Heart left ventricle (tissue), 16 donors: ENCODE measurements around the gene ACE. TPM values are rescaled to one million over a fixed set of nuclear protein-coding genes. Genes with fewer than 3 reads are reported as not detected.

Experiments used
- ATAC-seq, 4 donors: fragments of 200-7000 bp; cut with Tn5 transposase; one replicate each; pipeline ENCODE4 v1.9.1; 2020 to 2022; ENCODE audit warnings: moderate library complexity in 4 of 4, mild to moderate bottlenecking in 3 of 4, moderate number of reproducible peaks in 1 of 4
- DNase-seq, 5 donors: peaks; one replicate each; pipeline ENCODE4 v3.0.0-alpha.2; 2020
- H3K27ac ChIP-seq, 12 donors: fragments of 200-600 bp; sonication (generic) in 4 of 12; one replicate each; pipeline versions ENCODE4 v1.5.0 to v1.8.0; 2016 to 2022; ENCODE audit warnings: mild to moderate bottlenecking in 2 of 12
- H3K27me3 ChIP-seq, 9 donors: fragments of 200-600 bp; sonication (generic) in 2 of 9; one replicate each; pipeline versions ENCODE4 v1.5.1 to v1.8.0; 2016 to 2022; ENCODE audit warnings: mild to moderate bottlenecking in 3 of 9
- H3K36me3 ChIP-seq, 9 donors: fragments of 200-600 bp; sonication (generic) in 2 of 9; one replicate each; pipeline versions ENCODE4 v1.5.0 to v1.8.0; 2018 to 2022; ENCODE audit warnings: mild to moderate bottlenecking in 2 of 9
- H3K4me1 ChIP-seq, 12 donors: fragments of 200-600 bp; sonication (generic) in 4 of 12; one replicate each; pipeline versions ENCODE4 v1.5.0 to v1.8.0; 2016 to 2022; ENCODE audit warnings: mild to moderate bottlenecking in 3 of 12
- H3K4me3 ChIP-seq, 12 donors: fragments of 200-600 bp; sonication (generic) in 4 of 12; one replicate each; pipeline versions ENCODE4 v1.5.0 to v1.8.0; 2017 to 2022; ENCODE audit warnings: mild to moderate bottlenecking in 9 of 12, moderate library complexity in 4 of 12
- H3K9me3 ChIP-seq, 12 donors: fragments of 200-600 bp; sonication (generic) in 4 of 12; one replicate each; pipeline versions ENCODE4 v1.5.0 to v1.8.0; 2016 to 2022; ENCODE audit warnings: mild to moderate bottlenecking in 1 of 12
- CTCF ChIP-seq, 12 donors: fragments of 200-600 bp; sonication (generic) in 4 of 12; IDR thresholded peaks; one replicate each; pipeline versions ENCODE4 v1.5.0 to v1.8.0; 2018 to 2022; ENCODE audit warnings: antibody characterized with exemption in 12 of 12, mild to moderate bottlenecking in 5 of 12
- POLR2A ChIP-seq, 2 donors: fragments of 450-650 bp; IDR thresholded peaks; one replicate each; pipeline ENCODE4 v1.6.1; 2017; ENCODE audit warnings: antibody characterized with exemption in 2 of 2, mild to moderate bottlenecking in 2 of 2, moderate library complexity in 2 of 2
- WGBS, 4 donors: extraction: QIAGEN DNeasy Blood & Tissue Kit in 2 of 4; methylation state at CpG; one replicate each; pipeline versions ENCODE4 v1.1.5 to v1.1.7; 2013 to 2018; 5-methylcytosine and 5-hydroxymethylcytosine counted together
- intact Hi-C, 10 donors: fragments of 100-400 bp; cut with DNase I; formaldehyde crosslinking; loops; one replicate each; pipeline versions ENCODE4 v1.11.1 to v1.14.2; 2022
- polyA plus RNA-seq, 2 donors: library from polyadenylated mRNA; stranded (reverse); fragments of 200-250 nt; gene quantifications; one replicate each; pipeline ENCODE4 v1.2.3, GENCODE V29; 2013
- total RNA-seq, 9 donors: library from RNA; depleted of rRNA in 2 of 9; stranded (reverse); fragments of >200 nt in 2 of 9; fragmentation: NEBNext Ultra II Directional in 3 of 9; extraction: Animal tissue kit (Norgen Biotek cat#: 25700) in 3 of 9; gene quantifications; one replicate each; pipeline versions ENCODE4 v1.1.0 to v1.2.4, GENCODE V29; 2016 to 2023
- donor health status: ischemic (EF 13 %, LVEDD 7.1; RV severe dilation, severe dysfunction).
- donor health status: healthy with polysubstance abuse.
- donor health status: DM: no; HTN: yes; CAD: no.
- donor health status: DM: no; HTN: no; CAD: no.
- donor health status: ischemic (EF 25% LVEDD 6.9; RV normal size, moderate dysfunction).
- donor health status: ischemic (EF 25% LVEDD 5.7; RV mildly dilated, moderate dysfunction).
- donor health status: healthy.
- donor health status: DM: yes; HTN: yes; CAD: no.
- donor health status: ischemic (EF 35%, LVEDD 5.7; RV mildly dilated, moderate dysfunction).
- donor health status: nonischemic (EF 11% LVEDD 7.7; RV severe dilation, severe dysfunction).
- donor health status: DM: yes; HTN: yes; CAD: no.
- donor health status: PGD.
- donor health status: ischemic (EF 29% LVEDD 5.4; RV normal size, mild dysfunction).
- donor health status: nonischemic (EF 23%, LVEDD 6.1; RV moderate dilation, normal function).

Gene ACE
- total and polyA plus RNA-seq, 11 donors, result 1.6 to 42.3 (median 7.6) TPM

GRCh38 chr17:63488851-63489250, 12.0 kb downstream of the ACE start:
- DNase-seq (peak in 1 of 5 donors; percentile 17), ATAC-seq (no peak)
- Histone ChIP-seq H3K27ac (no peak overlapping the region), H3K4me3 (no peak overlapping the region), H3K9me3 (no peaks in the 10 kb centered on the region), H3K36me3 (peaks cover 0 to 12% (median 0%) of the 10 kb centered on the region in 9 donors), H3K27me3 (no peaks in the 10 kb centered on the region), H3K4me1 (no peaks in the 10 kb centered on the region)
- TF ChIP-seq CTCF (IDR thresholded peaks at IDR 0.05), result no peak
- no peak for TF ChIP-seq POLR2A (IDR thresholded peaks at IDR 0.05)
- 88 to 94% (median 93%) methylated on average over 9 to 10 of the region's 10 CpGs for WGBS, 4 donors
- intact Hi-C loops, result no loop called here

- Histone ChIP-seq H3K4me1 (no peaks in the 10 kb centered on the region), H3K9me3 (no peaks in the 10 kb centered on the region), H3K27me3 (no peaks in the 10 kb centered on the region), H3K27ac (no peak overlapping the region), H3K4me3 (no peak overlapping the region), H3K36me3 (peaks cover 0 to 13% (median 0%) of the 10 kb centered on the region in 9 donors)
- WGBS, 4 donors, result 84 to 92% (median 88%) methylated on average over 6 of the region's 6 CpGs
- no peak for TF ChIP-seq CTCF (IDR thresholded peaks at IDR 0.05)
- no peak for TF ChIP-seq POLR2A (IDR thresholded peaks at IDR 0.05)
- peak in 1 of 5 donors; percentile 15 for DNase-seq
- no peak for ATAC-seq
- intact Hi-C loops, result no loop called here
These were observed 12.4 kb downstream of the ACE start for GRCh38 chr17:63489291-63489690.

GRCh38 chr17:63490329-63490728, 13.5 kb downstream of the ACE start:
- Histone ChIP-seq H3K27me3 (no peaks in the 10 kb centered on the region), H3K27ac (no peak overlapping the region), H3K4me1 (no peaks in the 10 kb centered on the region), H3K9me3 (no peaks in the 10 kb centered on the region), H3K36me3 (peaks cover 0 to 17% (median 0%) of the 10 kb centered on the region in 9 donors), H3K4me3 (no peak overlapping the region)
- ATAC-seq (no peak), DNase-seq (peak in 1 of 5 donors; percentile 23)
- WGBS, 4 donors, result 34 to 49% (median 46%) methylated on average over 8 to 10 of the region's 10 CpGs
- TF ChIP-seq POLR2A (IDR thresholded peaks at IDR 0.05) (no peak), CTCF (IDR thresholded peaks at IDR 0.05) (no peak)
- intact Hi-C loops, result no loop called here

GRCh38 chr17:63490858-63491400, 14.1 kb downstream of the ACE start:
- Histone ChIP-seq H3K9me3 (no peaks in the 10 kb centered on the region), H3K27me3 (no peaks in the 10 kb centered on the region), H3K36me3 (peaks cover 0 to 17% (median 0%) of the 10 kb centered on the region in 9 donors), H3K27ac (no peak overlapping the region), H3K4me1 (no peaks in the 10 kb centered on the region), H3K4me3 (no peak overlapping the region)
- peak in 1 of 5 donors; percentile 49 for DNase-seq
- 84 to 92% (median 88%) methylated on average over 16 to 22 of the region's 22 CpGs for WGBS, 4 donors
- intact Hi-C loops, result no loop called here
- no peak for ATAC-seq
- TF ChIP-seq POLR2A (IDR thresholded peaks at IDR 0.05) (no peak), CTCF (IDR thresholded peaks at IDR 0.05) (no peak)
